H1 (cell line): Measurements from ENCODE around the gene GPR155. TPM values are rescaled to one million over a fixed set of nuclear protein-coding genes. Genes with fewer than 3 reads are reported as not detected.

Source experiments
- CTCF ChIA-PET: fragments of 300-600 bp; sonication (Branson Sonifier 250); formaldehyde crosslinking; loops from one replicate; lab custom pipeline; 2021; ENCODE audit not compliant: partially characterized antibody; lab: Charles Lee
- POLR2A ChIA-PET: fragments of 300-600 bp; sonication (Branson Sonifier 250); formaldehyde crosslinking; loops from one replicate; lab custom pipeline; 2021; ENCODE audit warnings: inconsistent platforms; ENCODE audit not compliant: partially characterized antibody; lab: Charles Lee
- DNase-seq, 2 experiments: peaks; one replicate each; pipeline versions ENCODE4 v3.0.0 to v3.0.0-alpha.2; 2010 to 2022; ENCODE audit warnings: low spot score in 2 of 2, low read depth in 1 of 2, mixed read lengths in 1 of 2
- FAIRE-seq: peaks from 2 replicates; lab custom pipeline; 2011; peaks lifted over from hg19 to GRCh38; lab: Jason Lieb, UNC
- H2AFZ ChIP-seq: 2 replicates; pipeline ENCODE4 v1.8.1; 2012; ENCODE audit warnings: low read length, inconsistent platforms
- H2AK5ac ChIP-seq: 2 replicates; pipeline ENCODE4 v1.6.1; 2013; ENCODE audit warnings: low read depth, low read length
- H2BK120ac ChIP-seq: replicated peaks from 2 replicates; pipeline ENCODE3; 2013; ENCODE audit warnings: low read depth, low read length, inconsistent platforms
- H2BK12ac ChIP-seq: 2 replicates; pipeline ENCODE4 v1.6.1; 2013; ENCODE audit warnings: low read depth, low read length
- H2BK15ac ChIP-seq: 2 replicates; pipeline ENCODE4 v1.6.1; 2013; ENCODE audit warnings: low read length
- H2BK20ac ChIP-seq: 2 replicates; pipeline ENCODE4 v1.6.1; 2013; ENCODE audit warnings: low read length
- H2BK5ac ChIP-seq: 2 replicates; pipeline ENCODE4 v1.6.1; 2013; ENCODE audit warnings: low read depth, low read length
- H3K14ac ChIP-seq: 2 replicates; pipeline ENCODE4 v1.6.1; 2013; ENCODE audit warnings: inconsistent platforms; ENCODE audit not compliant: insufficient read length
- H3K18ac ChIP-seq: 2 replicates; pipeline ENCODE4 v1.6.1; 2013; ENCODE audit warnings: low read length; ENCODE audit errors: extremely low read depth
- H3K23ac ChIP-seq: 2 replicates; pipeline ENCODE4 v1.6.1; 2013; ENCODE audit warnings: inconsistent platforms; ENCODE audit not compliant: insufficient read length
- H3K23me2 ChIP-seq: 2 replicates; pipeline ENCODE4 v1.6.1; 2013; ENCODE audit warnings: low read depth, low read length
- H3K27ac ChIP-seq: 2 replicates; pipeline ENCODE4 v1.6.1; 2011; ENCODE audit warnings: low read depth, low read length, inconsistent platforms
- H3K27me3 ChIP-seq, 4 experiments: replicated peaks in 1 of 4; 1 replicate in 1 of 4; 2 replicates in 3 of 4; pipeline versions ENCODE4 v1.6.1 to v1.8.1; 2011 to 2013; ENCODE audit warnings: low read length in 3 of 4, mild to moderate bottlenecking in 3 of 4, inconsistent platforms in 2 of 4, mixed read lengths in 2 of 4, moderate library complexity in 1 of 4; ENCODE audit not compliant: control insufficient read depth in 3 of 4, insufficient read depth in 3 of 4; ENCODE audit errors: extremely low read depth in 1 of 4
- H3K36me3 ChIP-seq, 4 experiments: 2 replicates each; pipeline versions ENCODE4 v1.6.1 to v1.8.1; 2011 to 2013; ENCODE audit warnings: mild to moderate bottlenecking in 4 of 4, low read length in 3 of 4, moderate library complexity in 2 of 4, control low read depth in 1 of 4, inconsistent platforms in 1 of 4; ENCODE audit not compliant: insufficient read depth in 4 of 4, control insufficient read depth in 2 of 4
- H3K4ac ChIP-seq: replicated peaks from 2 replicates; pipeline ENCODE3; 2013; ENCODE audit warnings: low read length, low read depth, mixed read lengths, inconsistent platforms; ENCODE audit not compliant: insufficient read length
- H3K4me1 ChIP-seq, 4 experiments: replicated peaks in 1 of 4; 1 replicate in 1 of 4; 2 replicates in 3 of 4; pipeline versions ENCODE4 v1.6.1 to v1.8.1; 2011 to 2013; ENCODE audit warnings: low read length in 3 of 4, inconsistent platforms in 2 of 4, mixed read lengths in 1 of 4; ENCODE audit not compliant: insufficient read depth in 4 of 4, control insufficient read depth in 3 of 4
- H3K4me2 ChIP-seq, 2 experiments: 2 replicates each; pipeline versions ENCODE4 v1.6.1 to v1.8.1; 2011 to 2013; ENCODE audit warnings: low read depth in 2 of 2, low read length in 2 of 2, control low read depth in 1 of 2, inconsistent platforms in 1 of 2, mild to moderate bottlenecking in 1 of 2; ENCODE audit not compliant: insufficient read depth in 1 of 2
- H3K4me3 ChIP-seq, 4 experiments: fragments of 200-600, 300-600 bp in 1 of 4; sonication (generic), shearing (Covaris generic), sonication (Bioruptor Twin) in 1 of 4; 2 replicates each; pipeline versions ENCODE4 v1.5.1 to v1.8.1; 2011 to 2016; ENCODE audit warnings: low read length in 4 of 4, low read depth in 3 of 4, control low read depth in 2 of 4, inconsistent platforms in 2 of 4, mild to moderate bottlenecking in 2 of 4, mixed read lengths in 1 of 4, moderate library complexity in 1 of 4; ENCODE audit not compliant: insufficient read depth in 2 of 4; ENCODE audit errors: extremely low read depth in 1 of 4
- H3K56ac ChIP-seq: replicated peaks from 2 replicates; pipeline ENCODE3; 2013; ENCODE audit warnings: low read depth, mild to moderate bottlenecking, mixed read lengths, low read length, inconsistent platforms; ENCODE audit not compliant: insufficient read length
- H3K79me1 ChIP-seq: 2 replicates; pipeline ENCODE4 v1.6.1; 2013; ENCODE audit warnings: low read depth, low read length, control low read depth
- H3K79me2 ChIP-seq, 2 experiments: 2 replicates each; pipeline versions ENCODE4 v1.6.1 to v1.8.1; 2012 to 2013; ENCODE audit warnings: low read length in 2 of 2, mild to moderate bottlenecking in 2 of 2, inconsistent platforms in 1 of 2; ENCODE audit not compliant: insufficient read depth in 2 of 2, control insufficient read depth in 1 of 2
- H3K9ac ChIP-seq, 4 experiments: replicated peaks in 1 of 4; 1 replicate in 1 of 4; 2 replicates in 3 of 4; pipeline versions ENCODE4 v1.6.1 to v1.8.1; 2011 to 2013; ENCODE audit warnings: low read depth in 3 of 4, low read length in 3 of 4, control low read depth in 2 of 4, mild to moderate bottlenecking in 2 of 4, moderate library complexity in 2 of 4, inconsistent platforms in 1 of 4; ENCODE audit errors: extremely low read depth in 1 of 4
- H3K9me3 ChIP-seq, 2 experiments: 2 replicates each; pipeline versions ENCODE4 v1.6.1 to v1.8.1; 2012 to 2013; ENCODE audit warnings: mild to moderate bottlenecking in 2 of 2, moderate library complexity in 2 of 2, control low read depth in 1 of 2, inconsistent platforms in 1 of 2, low read depth in 1 of 2, low read length in 1 of 2, mixed read lengths in 1 of 2; ENCODE audit not compliant: insufficient read depth in 2 of 2
- H4K20me1 ChIP-seq, 2 experiments: replicated peaks in 1 of 2; 2 replicates each; pipeline versions ENCODE3 to v1.8.1; 2011 to 2013; ENCODE audit warnings: inconsistent platforms in 2 of 2, low read length in 2 of 2, mild to moderate bottlenecking in 1 of 2; ENCODE audit not compliant: insufficient read depth in 2 of 2, control insufficient read depth in 1 of 2
- H4K5ac ChIP-seq: 2 replicates; pipeline ENCODE4 v1.6.1; 2013; ENCODE audit warnings: low read length, low read depth, mixed read lengths, inconsistent platforms; ENCODE audit not compliant: insufficient read length
- H4K8ac ChIP-seq: 2 replicates; pipeline ENCODE4 v1.8.0; 2013; ENCODE audit warnings: mild to moderate bottlenecking, moderate library complexity, low read length, inconsistent platforms; ENCODE audit not compliant: insufficient read depth; ENCODE audit errors: extremely low read depth
- H4K91ac ChIP-seq: replicated peaks from 2 replicates; pipeline ENCODE3; 2013; ENCODE audit warnings: low read length, mixed read lengths, inconsistent platforms; ENCODE audit not compliant: insufficient read length
- EP300 ChIP-seq, 2 experiments: IDR thresholded peaks; 1 replicate in 1 of 2; 2 replicates in 1 of 2; pipeline ENCODE4 v1.6.1; 2011 to 2012; ENCODE audit warnings: low read depth in 2 of 2, low read length in 2 of 2, mild to moderate bottlenecking in 2 of 2, borderline replicate concordance in 1 of 2, inconsistent platforms in 1 of 2, moderate library complexity in 1 of 2
- EZH2 ChIP-seq: fragments of 200-600 bp; sonication (generic); IDR thresholded peaks from 2 replicates; pipeline ENCODE4 v1.7.1; 2012; ENCODE audit warnings: low read depth, mild to moderate bottlenecking, moderate library complexity, low read length, inconsistent platforms; ENCODE audit not compliant: severe bottlenecking
- JUND ChIP-seq: IDR thresholded peaks from 2 replicates; pipeline ENCODE4 v1.6.1; 2011; ENCODE audit warnings: mild to moderate bottlenecking, improper control_type of control experiment, low read length
- KDM5A ChIP-seq: fragments of 200-600 bp; IDR thresholded peaks from 2 replicates; pipeline ENCODE4 v1.7.1; 2012; ENCODE audit warnings: mild to moderate bottlenecking, low read length, inconsistent platforms, mixed read lengths
- PHF8 ChIP-seq: fragments of 200-600 bp; sonication (generic); conservative IDR thresholded peaks from 2 replicates; pipeline ENCODE4 v1.7.1; 2012; ENCODE audit warnings: low read depth, mild to moderate bottlenecking, inconsistent platforms, low read length, moderate library complexity
- SP1 ChIP-seq: IDR thresholded peaks from 2 replicates; pipeline ENCODE4 v1.6.1; 2011; ENCODE audit warnings: low read depth, low read length
- polyA plus RNA-seq, 7 experiments: library from polyadenylated mRNA; depleted of rRNA in 3 of 7; stranded (reverse) in 5 of 7; unstranded in 2 of 7; fragments of >200 nt in 5 of 7; fragments of 200-250 nt in 2 of 7; gene quantifications; 1 replicate in 5 of 7; 2 replicates in 1 of 7; 4 replicates in 1 of 7; pipeline versions ENCODE4 v1.2.1 to v1.2.3, GENCODE V29; 2011 to 2013; ENCODE audit warnings: missing spikeins in 2 of 7, mixed read lengths in 2 of 7
- total RNA-seq: library from RNA; stranded (reverse); fragmentation: NEBNext Ultra II Directional; extraction: Animal tissue kit (Norgen Biotek cat#: 25700); gene quantifications from 2 replicates; pipeline ENCODE4 v1.2.1, GENCODE V29; 2021

GPR155 gene
- total and polyA plus RNA-seq, 2 of the 8 experiments (the other 6 are each of a cell fraction or from before 2014, with no cell fraction given) = 0.26 to 2.1 TPM

DNA sequence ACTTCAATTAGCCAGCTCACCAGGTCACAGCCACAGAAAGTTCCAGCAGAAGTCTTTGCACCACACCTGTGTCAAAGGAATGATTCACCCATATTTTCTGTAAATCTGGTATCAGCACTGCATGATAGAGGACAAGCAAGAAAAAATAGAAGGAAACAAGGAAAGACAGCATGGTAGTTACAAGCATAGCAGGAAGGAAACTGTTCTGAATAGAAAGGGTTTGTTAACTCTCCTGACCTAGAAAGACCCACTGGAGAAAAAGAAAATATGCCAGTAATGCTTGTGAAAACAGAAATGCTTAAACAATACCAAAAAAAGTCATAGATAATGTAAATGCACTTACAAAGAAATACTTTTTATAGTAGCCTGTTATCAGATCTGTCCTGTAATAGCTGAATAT lies 50.5 kb downstream of the GPR155 start:
- Histone ChIP-seq H3K18ac (no peak overlapping the region), H2BK15ac (no peak overlapping the region), H3K4me1 (no peaks in the 10 kb centered on the region), H2BK5ac (no peak overlapping the region), H3K9ac (no peak overlapping the region), H3K4me2 (no peak overlapping the region), H2BK20ac (no peak overlapping the region), H4K5ac (no peak overlapping the region), H4K20me1 (no peaks in the 10 kb centered on the region), H2AK5ac (no peak overlapping the region), H4K8ac (no peak overlapping the region), H3K27me3 (no peaks in the 10 kb centered on the region), H3K56ac (no peak overlapping the region), H3K23ac (no peak overlapping the region), H3K4me3 (no peak overlapping the region), H2BK120ac (no peak overlapping the region)
- CTCF ChIA-PET = interaction anchor here (0.8 to 1.3 kb wide), 2 partner anchors 26 to 27 kb away, joined by 3 read pairs; no protein-coding TSS in a partner anchor
- FAIRE-seq = no peak
- TF ChIP-seq KDM5A = no peak
- no peak for TF ChIP-seq EP300 (IDR thresholded peaks at IDR 0.05; ENCODE audit: borderline replicate concordance in 1 of 2, low read depth in 2 of 2, low read length in 2 of 2)
- TF ChIP-seq PHF8 = no peak
- TF ChIP-seq JUND = no peak
- no peak for TF ChIP-seq EZH2
- no peak for TF ChIP-seq SP1
- TF ChIP-seq, all 59 proteins: peak for 0
- Histone ChIP-seq H3K9me3 (no peaks in the 10 kb centered on the region), H2BK12ac (no peak overlapping the region), H4K91ac (no peak overlapping the region), H3K36me3 (no peaks in the 10 kb centered on the region), H3K79me2 (no peaks in the 10 kb centered on the region), H3K27ac (no peak overlapping the region), H3K4ac (no peak overlapping the region), H3K79me1 (no peaks in the 10 kb centered on the region), H3K14ac (no peak overlapping the region), H3K23me2 (no peaks in the 10 kb centered on the region), H2AFZ (no peak overlapping the region)
- POLR2A ChIA-PET = interaction anchor here (0.7 to 1.0 kb wide), 2 partner anchors 14 to 19 kb away, joined by 3 read pairs; no protein-coding TSS in a partner anchor
- DNase-seq = no peak
